ENCODE data around the gene ZDHHC5.

The ZDHHC5 gene

GRCh38 chr11:57741132-57742086 is 73.5 kb downstream of the ZDHHC5 start, which contains the start of gene SELENOH:
SELENOH (plus strand) TSS chr11:57741491; CDS start chr11:57741596, 105 bp downstream.
- peak; percentile 98 for DNase-seq

GRCh38 chr11:57742087-57742452 is 74.2 kb downstream of the ZDHHC5 start:
- no peak for DNase-seq

- no peak for DNase-seq
Measured at GRCh38 chr11:57744357-57744756, 76.4 kb downstream of the ZDHHC5 start.

- DNase-seq: no peak
Measured at GRCh38 chr11:57745206-57745605, 77.3 kb downstream of the ZDHHC5 start.

- no peak for DNase-seq
Measured at GRCh38 chr11:57746920-57747319, 79.0 kb downstream of the ZDHHC5 start.

All from right forelimb (tissue), 1 donor.